HepG2 (cell line): ENCODE measurements around the gene ADAMTS2. TPM values are rescaled to one million over a fixed set of nuclear protein-coding genes. Genes with fewer than 3 reads are reported as not detected.

Source experiments
- ATAC-seq: fragments of 200-7000 bp; cut with Tn5 transposase; 3 replicates; pipeline ENCODE4 v1.9.1; 2020; ENCODE audit warnings: mild to moderate bottlenecking, moderate library complexity
- BruUV-seq: library from RNA; stranded (reverse); fragments of 400-500 nt; replicated peaks from 2 replicates; lab custom pipeline; 2021; lab: Mats Ljungman, UMichigan
- CTCF ChIA-PET: fragments of 300-600 bp; formaldehyde crosslinking; extraction: SDS; loops from one replicate; lab custom pipeline; 2021; ENCODE audit warnings: low total read pairs, inconsistent platforms, low intra/inter-chr PET ratio; lab: Yijun Ruan, JAX
- POLR2A ChIA-PET: fragments of 350-600 bp; sonication (Branson Sonifier 250); formaldehyde crosslinking; loops from one replicate; lab custom pipeline; 2020; ENCODE audit warnings: antibody characterized with exemption, inconsistent platforms; lab: Yijun Ruan, JAX
- DNase-seq: peaks from one replicate; pipeline ENCODE4 v3.0.0-alpha.2; 2015; ENCODE audit warnings: low spot score
- FAIRE-seq: peaks from 3 replicates; lab custom pipeline; 2011; peaks lifted over from hg19 to GRCh38; lab: Jason Lieb, UNC
- H2AFZ ChIP-seq: one replicate; pipeline ENCODE4 v1.6.1; 2011; ENCODE audit warnings: low read length, inconsistent platforms
- H3K27ac ChIP-seq: fragments of 300-600 bp; 3 replicates; pipeline ENCODE4 v1.8.0; 2011; ENCODE audit warnings: mixed run types, mild to moderate bottlenecking, mixed read lengths, low read length, inconsistent platforms; ENCODE audit not compliant: insufficient read depth; ENCODE audit errors: extremely low read length
- H3K27me3 ChIP-seq, 2 experiments: fragments of 200-600 bp in 1 of 2; 2 replicates in 1 of 2; 3 replicates in 1 of 2; pipeline versions ENCODE4 v1.6.0 to v1.8.0; 2011; ENCODE audit warnings: low read length in 2 of 2, mild to moderate bottlenecking in 2 of 2, moderate library complexity in 2 of 2, inconsistent platforms in 1 of 2; ENCODE audit not compliant: insufficient read depth in 2 of 2, control insufficient read depth in 1 of 2
- H3K36me3 ChIP-seq, 2 experiments: fragments of 200-600 bp in 1 of 2; replicated peaks in 1 of 2; 2 replicates in 1 of 2; 3 replicates in 1 of 2; pipeline versions ENCODE4 v1.5.1 to v1.8.0; 2011; ENCODE audit warnings: low read length in 2 of 2, inconsistent platforms in 1 of 2; ENCODE audit not compliant: insufficient read depth in 2 of 2, control insufficient read depth in 1 of 2
- H3K4me1 ChIP-seq: 2 replicates; pipeline ENCODE4 v1.5.1; 2012; ENCODE audit warnings: low read length, inconsistent platforms; ENCODE audit not compliant: insufficient read depth
- H3K4me2 ChIP-seq: 2 replicates; pipeline ENCODE4 v1.6.0; 2011; ENCODE audit warnings: low read depth, low read length, inconsistent platforms
- H3K4me3 ChIP-seq, 3 experiments: fragments of 200-600 bp in 1 of 3; sonication (generic), shearing (Covaris generic) in 1 of 3; replicated peaks in 1 of 3; 2 replicates each; pipeline ENCODE4 v1.5.1; 2011 to 2016; ENCODE audit warnings: low read length in 3 of 3, inconsistent platforms in 2 of 3, low read depth in 2 of 3, mild to moderate bottlenecking in 2 of 3, control low read depth in 1 of 3, mixed read lengths in 1 of 3; ENCODE audit not compliant: insufficient read depth in 1 of 3
- H3K79me2 ChIP-seq: one replicate; pipeline ENCODE4 v1.6.1; 2011; ENCODE audit warnings: low read length, inconsistent platforms; ENCODE audit not compliant: insufficient read depth
- H3K9ac ChIP-seq: 2 replicates; pipeline ENCODE4 v1.6.0; 2011; ENCODE audit warnings: mild to moderate bottlenecking, low read depth, low read length, inconsistent platforms; ENCODE audit not compliant: insufficient read depth
- H3K9me3 ChIP-seq: 2 replicates; pipeline ENCODE4 v1.5.1; 2012; ENCODE audit warnings: mild to moderate bottlenecking, low read length
- H4K20me1 ChIP-seq: 2 replicates; pipeline ENCODE4 v1.6.0; 2011; ENCODE audit warnings: inconsistent platforms, mild to moderate bottlenecking, low read length, moderate library complexity; ENCODE audit not compliant: insufficient read depth
- E2F1 ChIP-seq: sonication (generic); formaldehyde crosslinking; IDR thresholded peaks from 2 replicates; pipeline ENCODE4 v1.5.0; 2020; ENCODE audit warnings: missing genetic modification reagents
- E2F2 ChIP-seq: sonication (generic); formaldehyde crosslinking; IDR thresholded peaks from 2 replicates; pipeline ENCODE4 v1.4.0; 2020; ENCODE audit warnings: missing genetic modification reagents, borderline replicate concordance
- HDAC1 ChIP-seq: sonication (generic); formaldehyde crosslinking; IDR thresholded peaks from 2 replicates; pipeline ENCODE4 v1.5.1; 2020; ENCODE audit warnings: mild to moderate bottlenecking, missing genetic modification reagents
- HNF1A ChIP-seq, 2 experiments: sonication (generic) in 1 of 2; formaldehyde crosslinking in 1 of 2; IDR thresholded peaks; 2 replicates each; pipeline versions ENCODE4 v1.4.0 to v1.6.1; 2016 to 2020; ENCODE audit warnings: borderline replicate concordance in 1 of 2, low read depth in 1 of 2, mild to moderate bottlenecking in 1 of 2, missing genetic modification reagents in 1 of 2
- ZNF691 ChIP-seq: sonication (generic); formaldehyde crosslinking; IDR thresholded peaks from 2 replicates; pipeline ENCODE4 v1.4.0; 2020; ENCODE audit warnings: missing genetic modification reagents, low read depth, mild to moderate bottlenecking, borderline replicate concordance
- WGBS: methylation state at CpG from one replicate; pipeline ENCODE4 v1.1.6; 2017; ENCODE audit warnings: low lambda C conversion rate; 5-methylcytosine and 5-hydroxymethylcytosine counted together
- in situ Hi-C: cut with HindIII; loops from 2 replicates; pipeline ENCODE4 v1.10.0; 2017; ENCODE audit warnings: low pct_unique_long_range_greater_than_20kb; ENCODE audit not compliant: extremely low pct_ligation_motif_present
- intact Hi-C: fragments of 100-400 bp; cut with micrococcal nuclease; formaldehyde crosslinking; loops from one replicate; pipeline ENCODE4 v1.10.0; 2022; ENCODE audit not compliant: unreplicated experiment
- polyA plus RNA-seq, 8 experiments: library from polyadenylated mRNA; depleted of rRNA in 3 of 8; stranded (reverse) in 7 of 8; unstranded in 1 of 8; fragments of >200 nt; fragmentation: Illumina TruSeq in 4 of 8; extraction: Trizol in 4 of 8; gene quantifications; 2 replicates each; pipeline versions ENCODE4 v1.2.1 to v1.2.3, GENCODE V29; 2011 to 2016; ENCODE audit warnings: low read depth in 4 of 8, missing spikeins in 1 of 8, mixed read lengths in 1 of 8; ENCODE audit not compliant: insufficient read depth in 1 of 8
- total RNA-seq, 5 experiments: library from RNA; depleted of rRNA; stranded (reverse); fragments of >200 nt; fragmentation: Illumina TruSeq; extraction: Trizol; gene quantifications; 2 replicates each; pipeline ENCODE4 v1.2.3, GENCODE V29; 2016; ENCODE audit warnings: low read depth in 1 of 5

Gene ADAMTS2
- total and polyA plus RNA-seq, 2 of the 13 experiments (the other 11 are each of a cell fraction or from before 2014, with no cell fraction given): 0.24 to 3.5 TPM

GRCh38 chr5:179167871-179168451 is 177.3 kb downstream of the ADAMTS2 start:
- Histone ChIP-seq H3K27me3 (peaks cover 3 to 12% of the 10 kb centered on the region in 2 experiments; a peak in 3 of 5 replicates), H3K9me3 (no peaks in the 10 kb centered on the region), H3K79me2 (no peaks in the 10 kb centered on the region), H3K36me3 (no peaks in the 10 kb centered on the region), H3K4me2 (no peak overlapping the region), H3K9ac (no peak overlapping the region), H3K4me1 (no peaks in the 10 kb centered on the region), H2AFZ (no peak overlapping the region), H3K4me3 (no peak overlapping the region), H3K27ac (no peak overlapping the region), H4K20me1 (no peaks in the 10 kb centered on the region)
- TF ChIP-seq ZNF691 (CRISPR knock-in tag) (no peak), HNF1A (IDR thresholded peaks at IDR 0.05; ENCODE audit: low read depth) (no peak), HNF1A (CRISPR knock-in tag; IDR thresholded peaks at IDR 0.05; ENCODE audit: borderline replicate concordance) (no peak), E2F2 (CRISPR knock-in tag) (no peak), E2F1 (CRISPR knock-in tag) (no peak), HDAC1 (no peak)
- FAIRE-seq (no peak), DNase-seq (no peak), ATAC-seq (no peak)
- POLR2A ChIA-PET: no interaction called here
- WGBS: 100% methylated on average over 3 of the region's 12 CpGs
- intact Hi-C loops (loop anchor here (10.0 kb wide), 1 partner anchor 97 kb away; no protein-coding TSS in a partner anchor), in situ Hi-C loops (loop anchor here (5.0 kb wide), 2 partner anchors 94 to 329 kb away; no protein-coding TSS in a partner anchor)
- CTCF ChIA-PET: interaction anchor here (1.6 to 1.9 kb wide), 3 partner anchors 93 to 326 kb away, joined by 4 to 28 read pairs (median 13); no protein-coding TSS in a partner anchor
- BruUV-seq: no TSS peak
